Stomach (tissue), 19 donors: ENCODE results near the gene POLR1C. TPM values are rescaled to one million over a fixed set of nuclear protein-coding genes. Genes with fewer than 3 reads are reported as not detected.
"Not testable (repeated sequence)": the region's sequence is repeated elsewhere in the genome, so short reads cannot be mapped to it uniquely, and the experiment has no call there.

ENCODE experiments used
- DNase-seq, 2 donors: peaks; one replicate each; pipeline versions ENCODE4 v3.0.0 to v3.0.0-alpha.2; 2013 to 2019
- H3K27ac ChIP-seq, 5 donors: fragments of 200-600 bp in 4 of 5; sonication (generic) in 4 of 5; one replicate each; pipeline ENCODE4 v1.5.1; 2013 to 2019; ENCODE audit warnings: mild to moderate bottlenecking in 1 of 5, moderate library complexity in 1 of 5
- H3K27me3 ChIP-seq, 3 donors: fragments of 200-600 bp; sonication (generic); one replicate each; pipeline ENCODE4 v1.5.1; 2017 to 2019; ENCODE audit warnings: mixed run types in 1 of 3
- H3K36me3 ChIP-seq, 4 donors: fragments of 200-600 bp; sonication (generic); 1 replicate in 3 of 4; 2 replicates in 1 of 4; pipeline ENCODE4 v1.5.1; 2016 to 2019
- H3K4me1 ChIP-seq, 4 donors: fragments of 200-600 bp; sonication (generic); one replicate each; pipeline ENCODE4 v1.5.1; 2016 to 2019
- H3K4me3 ChIP-seq, 4 donors: fragments of 200-600 bp; sonication (generic) in 3 of 4; one replicate each; pipeline ENCODE4 v1.5.1; 2016 to 2019; ENCODE audit warnings: mild to moderate bottlenecking in 1 of 4
- H3K9me3 ChIP-seq, 4 donors: fragments of 200-600 bp; sonication (generic); one replicate each; pipeline ENCODE4 v1.5.1; 2016 to 2019
- EP300 ChIP-seq: sonication (generic); formaldehyde crosslinking; IDR thresholded peaks from one replicate; pipeline ENCODE4 v1.6.1; 2017; ENCODE audit warnings: antibody characterized with exemption
- POLR2A ChIP-seq, 4 donors: fragments of 450-650 bp; IDR thresholded peaks; one replicate each; pipeline ENCODE4 v1.6.1; 2016; ENCODE audit warnings: antibody characterized with exemption in 4 of 4, control low read depth in 2 of 4, mild to moderate bottlenecking in 1 of 4, moderate library complexity in 1 of 4
- POLR2AphosphoS5 ChIP-seq, 3 donors: sonication (generic); formaldehyde crosslinking; IDR thresholded peaks; one replicate each; pipeline ENCODE4 v1.6.1; 2016; ENCODE audit warnings: antibody characterized with exemption in 3 of 3
- WGBS, 5 donors: extraction: QIAGEN DNeasy Blood & Tissue Kit in 3 of 5; methylation state at CpG; one replicate each; pipeline versions ENCODE4 v1.1.5 to v1.1.7; 2013 to 2018; 5-methylcytosine and 5-hydroxymethylcytosine counted together
- intact Hi-C: fragments of 100-400 bp; cut with DNase I; formaldehyde crosslinking; loops from one replicate; pipeline ENCODE4 v1.15.1; 2023; ENCODE audit warnings: low total_unique reads
- long read RNA-seq, 10 donors: transcript quantifications; one replicate each; lab custom pipeline, GENCODE V29; 2026
- polyA plus RNA-seq, 3 donors: library from polyadenylated mRNA; stranded (reverse); fragments of 200-250 nt; gene quantifications; one replicate each; pipeline ENCODE4 v1.2.3, GENCODE V29; 2013
- total RNA-seq, 5 donors: library from RNA; depleted of rRNA; stranded (reverse); fragments of >200 nt; gene quantifications; one replicate each; pipeline versions ENCODE4 v1.1.0 to v1.2.3, GENCODE V29; 2014 to 2016
- TF ChIP-seq, protein P1 (sequence below), 7 experiments: fragments of 450-650 bp in 4 of 7; fragments of 200-600 bp in 3 of 7; sonication (generic) in 3 of 7; IDR thresholded peaks; one replicate each; pipeline ENCODE4 v1.5.1; 2016 to 2019; ENCODE audit warnings: antibody characterized with exemption in 7 of 7, control low read depth in 2 of 7, mild to moderate bottlenecking in 1 of 7
- donor health status: healthy with polysubstance abuse.
- donor health status: Bipolar disorder and iron deficiency.
- donor health status: healthy.

Gene POLR1C
- total RNA-seq: 10 to 100 TPM; 16.9 to 31.6 (median 26.8) TPM
- polyA plus RNA-seq: 10 to 100 TPM; 14.7 to 36.2 (median 23.3) TPM
- long read RNA-seq, donor 1, partial matches to known transcripts: 0 of 3 reads
- long read RNA-seq, donor 1, other reads (novel, unspliced or antisense): 0 of 3 reads
- long read RNA-seq, donor 2, transcript POLR1C-203 (9 exons, 1,355 nt): major isoform, 8 of 78 reads
- long read RNA-seq, donor 2, partial matches to known transcripts: 22 of 78 reads
- long read RNA-seq, donor 2, other reads (novel, unspliced or antisense): 46 of 78 reads
- long read RNA-seq, donor 3, partial matches to known transcripts: 0 of 4 reads
- long read RNA-seq, donor 3, other reads (novel, unspliced or antisense): 0 of 4 reads
- long read RNA-seq, donor 4, partial matches to known transcripts: 0 of 1 reads
- long read RNA-seq, donor 4, other reads (novel, unspliced or antisense): 0 of 1 reads
- long read RNA-seq, donor 5, transcript POLR1C-203 (9 exons, 1,355 nt): major isoform, 7 of 9 reads
- long read RNA-seq, donor 5, partial matches to known transcripts: 0 of 9 reads
- long read RNA-seq, donor 5, other reads (novel, unspliced or antisense): 0 of 9 reads
- long read RNA-seq, donor 6, transcript POLR1C-203 (9 exons, 1,355 nt): major isoform, 15 of 78 reads
- long read RNA-seq, donor 6, partial matches to known transcripts: 59 of 78 reads
- long read RNA-seq, donor 6, other reads (novel, unspliced or antisense): 0 of 78 reads
- long read RNA-seq, donor 7, transcript POLR1C-203 (9 exons, 1,355 nt): major isoform, 11 of 11 reads
- long read RNA-seq, donor 7, partial matches to known transcripts: 0 of 11 reads
- long read RNA-seq, donor 7, other reads (novel, unspliced or antisense): 0 of 11 reads
- long read RNA-seq, donor 8, transcript POLR1C-203 (9 exons, 1,355 nt): major isoform, 5 of 8 reads
- long read RNA-seq, donor 8, partial matches to known transcripts: 0 of 8 reads
- long read RNA-seq, donor 8, other reads (novel, unspliced or antisense): 0 of 8 reads
- long read RNA-seq, donor 9, partial matches to known transcripts: 5 of 12 reads
- long read RNA-seq, donor 9, other reads (novel, unspliced or antisense): 0 of 12 reads
- long read RNA-seq, donor 10, partial matches to known transcripts: 0 of 1 reads
- long read RNA-seq, donor 10, other reads (novel, unspliced or antisense): 0 of 1 reads

- 0 to 1% (median 0%) methylated on average over 45 to 57 of the region's 57 CpGs for WGBS, 5 donors
- peak within 1 kb of the TSS; percentile 75 to 98 (median 94) for H3K4me3 ChIP-seq
- TF ChIP-seq EP300: peak; percentile 9
- TF ChIP-seq POLR2A (IDR thresholded peaks at IDR 0.05): peak in 1 of 4 donors; percentile 25
- TF ChIP-seq, protein P1, sequence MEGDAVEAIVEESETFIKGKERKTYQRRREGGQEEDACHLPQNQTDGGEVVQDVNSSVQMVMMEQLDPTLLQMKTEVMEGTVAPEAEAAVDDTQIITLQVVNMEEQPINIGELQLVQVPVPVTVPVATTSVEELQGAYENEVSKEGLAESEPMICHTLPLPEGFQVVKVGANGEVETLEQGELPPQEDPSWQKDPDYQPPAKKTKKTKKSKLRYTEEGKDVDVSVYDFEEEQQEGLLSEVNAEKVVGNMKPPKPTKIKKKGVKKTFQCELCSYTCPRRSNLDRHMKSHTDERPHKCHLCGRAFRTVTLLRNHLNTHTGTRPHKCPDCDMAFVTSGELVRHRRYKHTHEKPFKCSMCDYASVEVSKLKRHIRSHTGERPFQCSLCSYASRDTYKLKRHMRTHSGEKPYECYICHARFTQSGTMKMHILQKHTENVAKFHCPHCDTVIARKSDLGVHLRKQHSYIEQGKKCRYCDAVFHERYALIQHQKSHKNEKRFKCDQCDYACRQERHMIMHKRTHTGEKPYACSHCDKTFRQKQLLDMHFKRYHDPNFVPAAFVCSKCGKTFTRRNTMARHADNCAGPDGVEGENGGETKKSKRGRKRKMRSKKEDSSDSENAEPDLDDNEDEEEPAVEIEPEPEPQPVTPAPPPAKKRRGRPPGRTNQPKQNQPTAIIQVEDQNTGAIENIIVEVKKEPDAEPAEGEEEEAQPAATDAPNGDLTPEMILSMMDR (IDR thresholded peaks at IDR 0.05): no peak
- TF ChIP-seq POLR2AphosphoS5 (IDR thresholded peaks at IDR 0.05): peak; percentile 47 to 88 (median 49)
- peak within 1 kb of the TSS; percentile 86 to 93 (median 87) for H3K27ac ChIP-seq
- peaks cover 29 to 52% (median 46%) of the 10 kb centered on the region in 4 donors for H3K4me1 ChIP-seq
- no peaks in the 10 kb centered on the region for H3K27me3 ChIP-seq
- peak; percentile 99 for DNase-seq
- peaks cover 53 to 70% (median 65%) of the 10 kb centered on the region in 4 donors for H3K36me3 ChIP-seq
- intact Hi-C loops: no loop called here
- no peaks in the 10 kb centered on the region for H3K9me3 ChIP-seq
These were observed at the start of gene POLR1C, which contains the start of gene YIPF3 for GRCh38 chr6:43516697-43517504. TSS of gene POLR1C (plus strand) at chr6:43517089. CDS start at chr6:43517110, 21 bp downstream. TSS of gene YIPF3 (minus strand) at chr6:43516926. CDS start at chr6:43516807, 119 bp downstream.

- H3K9me3 ChIP-seq, intact Hi-C loops, H3K36me3 ChIP-seq, H3K27ac ChIP-seq, DNase-seq, H3K4me3 ChIP-seq: not testable (repeated sequence)
- Histone ChIP-seq H3K4me1 (peaks cover 5 to 27% (median 17%) of the 10 kb centered on the region in 4 donors), H3K27me3 (peaks cover 0 to 43% (median 0%) of the 10 kb centered on the region in 3 donors)
- 66 to 75% (median 71%) methylated on average over 5 of the region's 5 CpGs for WGBS, 5 donors
These were observed 49.6 kb upstream of the POLR1C start for GRCh38 chr6:43467265-43467664.

DNA sequence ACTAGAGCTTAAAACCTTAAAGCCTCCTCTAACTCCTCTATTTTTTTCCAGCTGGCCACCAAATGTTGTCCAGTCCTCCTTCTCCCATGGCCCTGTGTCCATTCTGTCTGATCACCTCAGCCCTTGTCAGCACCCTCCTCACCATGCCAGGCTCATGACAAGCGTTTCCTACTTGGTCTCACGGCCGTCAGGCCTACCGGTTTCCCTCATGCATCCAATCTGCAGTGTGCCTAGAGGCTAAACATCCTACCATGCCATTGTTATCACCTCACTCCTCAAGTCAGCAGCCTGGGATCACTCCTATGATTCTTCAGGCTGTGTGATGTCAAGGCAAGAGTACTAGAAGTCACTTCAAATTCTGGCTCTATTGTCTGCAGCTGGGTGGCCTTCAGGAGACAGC lies 49.1 kb upstream of the POLR1C start:
- H3K27ac ChIP-seq: no peak overlapping the region
- H3K4me3 ChIP-seq: no peak overlapping the region
- TF ChIP-seq POLR2AphosphoS5 (IDR thresholded peaks at IDR 0.05): no peak
- peaks cover 0 to 38% (median 0%) of the 10 kb centered on the region in 3 donors for H3K27me3 ChIP-seq
- DNase-seq: no peak
- intact Hi-C loops: no loop called here
- 79 to 90% (median 81%) methylated on average over 4 of the region's 4 CpGs for WGBS, 5 donors
- no peaks in the 10 kb centered on the region for H3K36me3 ChIP-seq
- H3K9me3 ChIP-seq: no peaks in the 10 kb centered on the region
- H3K4me1 ChIP-seq: peaks cover 5 to 27% (median 17%) of the 10 kb centered on the region in 4 donors

- Histone ChIP-seq H3K27me3 (peaks cover 0 to 33% (median 0%) of the 10 kb centered on the region in 3 donors), H3K36me3 (no peaks in the 10 kb centered on the region), H3K27ac (no peak overlapping the region), H3K4me3 (no peak overlapping the region), H3K4me1 (peaks cover 5 to 27% (median 17%) of the 10 kb centered on the region in 4 donors), H3K9me3 (no peaks in the 10 kb centered on the region)
- DNase-seq: no peak
- TF ChIP-seq, protein P1 (IDR thresholded peaks at IDR 0.05): no peak
- 69 to 87% (median 79%) methylated on average over 4 of the region's 4 CpGs for WGBS, 5 donors
- intact Hi-C loops: no loop called here
These were observed 48.6 kb upstream of the POLR1C start for GRCh38 chr6:43468240-43468639.
